Neural cell (in vitro differentiated cells): ENCODE data around the gene TOMM7.

Experiments
- TF ChIP-seq, protein P1 (sequence below): fragments of 450-650 bp; IDR thresholded peaks from 2 replicates; pipeline ENCODE4 v1.5.1; 2014; ENCODE audit warnings: antibody characterized with exemption, mild to moderate bottlenecking, moderate library complexity; ENCODE audit not compliant: poor library complexity, severe bottlenecking
- TF ChIP-seq, protein P2 (sequence below): IDR thresholded peaks from 2 replicates; pipeline ENCODE4 v1.6.1; 2012; ENCODE audit warnings: borderline replicate concordance

DNA sequence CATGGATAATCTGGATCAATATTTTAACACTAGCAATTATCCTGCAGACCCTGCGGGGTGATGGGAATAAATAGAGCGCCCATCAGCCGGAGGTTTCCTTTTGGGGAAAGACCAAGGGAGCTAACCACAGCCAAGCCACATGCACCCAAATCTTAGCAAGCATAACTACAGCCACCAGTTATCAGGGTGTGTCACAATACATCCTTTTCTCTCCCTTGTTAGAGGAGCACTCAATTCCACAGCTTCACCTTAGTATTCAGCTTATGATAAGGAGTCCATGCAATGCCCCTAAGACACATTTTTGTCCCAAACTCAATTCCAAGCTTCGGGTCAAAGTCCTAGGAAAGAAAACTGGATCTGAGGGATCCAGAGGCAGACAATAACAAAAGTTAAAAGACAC lies 15.9 kb downstream of the TOMM7 start:
- TF ChIP-seq, protein P1, sequence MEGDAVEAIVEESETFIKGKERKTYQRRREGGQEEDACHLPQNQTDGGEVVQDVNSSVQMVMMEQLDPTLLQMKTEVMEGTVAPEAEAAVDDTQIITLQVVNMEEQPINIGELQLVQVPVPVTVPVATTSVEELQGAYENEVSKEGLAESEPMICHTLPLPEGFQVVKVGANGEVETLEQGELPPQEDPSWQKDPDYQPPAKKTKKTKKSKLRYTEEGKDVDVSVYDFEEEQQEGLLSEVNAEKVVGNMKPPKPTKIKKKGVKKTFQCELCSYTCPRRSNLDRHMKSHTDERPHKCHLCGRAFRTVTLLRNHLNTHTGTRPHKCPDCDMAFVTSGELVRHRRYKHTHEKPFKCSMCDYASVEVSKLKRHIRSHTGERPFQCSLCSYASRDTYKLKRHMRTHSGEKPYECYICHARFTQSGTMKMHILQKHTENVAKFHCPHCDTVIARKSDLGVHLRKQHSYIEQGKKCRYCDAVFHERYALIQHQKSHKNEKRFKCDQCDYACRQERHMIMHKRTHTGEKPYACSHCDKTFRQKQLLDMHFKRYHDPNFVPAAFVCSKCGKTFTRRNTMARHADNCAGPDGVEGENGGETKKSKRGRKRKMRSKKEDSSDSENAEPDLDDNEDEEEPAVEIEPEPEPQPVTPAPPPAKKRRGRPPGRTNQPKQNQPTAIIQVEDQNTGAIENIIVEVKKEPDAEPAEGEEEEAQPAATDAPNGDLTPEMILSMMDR: no peak
- TF ChIP-seq, protein P2, sequence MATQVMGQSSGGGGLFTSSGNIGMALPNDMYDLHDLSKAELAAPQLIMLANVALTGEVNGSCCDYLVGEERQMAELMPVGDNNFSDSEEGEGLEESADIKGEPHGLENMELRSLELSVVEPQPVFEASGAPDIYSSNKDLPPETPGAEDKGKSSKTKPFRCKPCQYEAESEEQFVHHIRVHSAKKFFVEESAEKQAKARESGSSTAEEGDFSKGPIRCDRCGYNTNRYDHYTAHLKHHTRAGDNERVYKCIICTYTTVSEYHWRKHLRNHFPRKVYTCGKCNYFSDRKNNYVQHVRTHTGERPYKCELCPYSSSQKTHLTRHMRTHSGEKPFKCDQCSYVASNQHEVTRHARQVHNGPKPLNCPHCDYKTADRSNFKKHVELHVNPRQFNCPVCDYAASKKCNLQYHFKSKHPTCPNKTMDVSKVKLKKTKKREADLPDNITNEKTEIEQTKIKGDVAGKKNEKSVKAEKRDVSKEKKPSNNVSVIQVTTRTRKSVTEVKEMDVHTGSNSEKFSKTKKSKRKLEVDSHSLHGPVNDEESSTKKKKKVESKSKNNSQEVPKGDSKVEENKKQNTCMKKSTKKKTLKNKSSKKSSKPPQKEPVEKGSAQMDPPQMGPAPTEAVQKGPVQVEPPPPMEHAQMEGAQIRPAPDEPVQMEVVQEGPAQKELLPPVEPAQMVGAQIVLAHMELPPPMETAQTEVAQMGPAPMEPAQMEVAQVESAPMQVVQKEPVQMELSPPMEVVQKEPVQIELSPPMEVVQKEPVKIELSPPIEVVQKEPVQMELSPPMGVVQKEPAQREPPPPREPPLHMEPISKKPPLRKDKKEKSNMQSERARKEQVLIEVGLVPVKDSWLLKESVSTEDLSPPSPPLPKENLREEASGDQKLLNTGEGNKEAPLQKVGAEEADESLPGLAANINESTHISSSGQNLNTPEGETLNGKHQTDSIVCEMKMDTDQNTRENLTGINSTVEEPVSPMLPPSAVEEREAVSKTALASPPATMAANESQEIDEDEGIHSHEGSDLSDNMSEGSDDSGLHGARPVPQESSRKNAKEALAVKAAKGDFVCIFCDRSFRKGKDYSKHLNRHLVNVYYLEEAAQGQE: no peak
